CD4-positive, alpha-beta T cell treated with Interferon alpha-2 for 1 hour (primary cell): ENCODE results near the gene ABHD15.

Experiments used
- DNase-seq, 2 donors: peaks; one replicate each; pipeline ENCODE4 v3.0.0-alpha.2; 2020 to 2022

ABHD15 gene

DNA sequence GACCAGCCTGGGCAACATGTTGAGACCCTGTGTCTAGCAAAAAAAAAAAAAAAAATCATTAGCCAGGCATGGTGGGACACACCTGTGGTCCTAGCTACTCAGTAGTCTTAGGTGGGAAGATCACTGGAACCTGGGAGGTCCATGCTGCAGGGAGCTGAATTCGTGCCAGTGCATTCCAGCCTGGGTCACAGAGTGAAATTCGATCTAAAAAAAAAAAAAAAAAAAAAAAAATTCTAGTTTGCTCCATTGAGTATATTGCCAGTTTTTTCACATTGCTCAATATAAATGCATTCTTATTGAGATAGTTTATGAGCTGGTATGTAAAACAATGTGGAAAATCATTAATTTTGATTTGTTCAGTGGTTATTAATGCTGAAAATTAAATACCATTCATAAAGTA lies 52.0 kb downstream of the ABHD15 start:
- no peak for DNase-seq

DNA sequence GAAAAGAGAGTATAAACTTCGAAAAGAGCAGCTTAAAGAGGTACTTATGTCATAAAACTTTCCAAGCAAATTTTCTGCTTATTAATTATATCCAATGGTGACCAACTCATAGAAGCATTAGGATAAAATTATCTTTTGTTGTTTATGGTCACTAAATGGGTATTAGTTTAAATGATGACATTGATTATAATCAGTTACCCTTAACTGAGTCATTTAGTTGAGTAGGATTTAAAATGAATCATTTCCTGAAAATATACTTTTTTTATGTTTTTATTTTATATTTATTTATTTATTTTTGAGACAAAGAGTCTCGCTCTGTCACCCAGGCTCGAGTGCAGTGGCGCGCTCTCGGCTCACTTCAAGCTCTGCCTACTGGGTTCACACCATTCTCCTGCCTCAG lies 55.9 kb downstream of the ABHD15 start:
- no peak for DNase-seq
